ENCODE measurements around the gene TGFA. TPM values are rescaled to one million over a fixed set of nuclear protein-coding genes. Genes with fewer than 3 reads are reported as not detected.

TGFA gene
- total RNA-seq, 4 donors from 2014 or later, result 15.8 to 75.8 (median 52.0) TPM

GRCh38 chr2:70509565-70509964 is 44.1 kb downstream of the TGFA start:
- peaks cover 0 to 9% (median 0%) of the 10 kb centered on the region in 3 donors for H3K36me3 ChIP-seq
- H3K27me3 ChIP-seq, result no peaks in the 10 kb centered on the region
- H3K9me3 ChIP-seq, result no peaks in the 10 kb centered on the region
- H3K27ac ChIP-seq, result peak overlapping the region; percentile 69 to 88 (median 72)
- peaks cover 1 to 44% (median 2%) of the 10 kb centered on the region in 3 donors for H3K4me1 ChIP-seq
- DNase-seq, result no peak
- TF ChIP-seq CTCF (IDR thresholded peaks at IDR 0.05) (no peak), POLR2A (IDR thresholded peaks at IDR 0.05) (no peak)
- intact Hi-C loops (cut with DNase I), result no loop called here
- no peak overlapping the region for H3K4me3 ChIP-seq
- 60% methylated on average over 3 of the region's 3 CpGs; no CpG with 5 or more reads in 1 of the 2 donors for WGBS, 2 donors

DNA sequence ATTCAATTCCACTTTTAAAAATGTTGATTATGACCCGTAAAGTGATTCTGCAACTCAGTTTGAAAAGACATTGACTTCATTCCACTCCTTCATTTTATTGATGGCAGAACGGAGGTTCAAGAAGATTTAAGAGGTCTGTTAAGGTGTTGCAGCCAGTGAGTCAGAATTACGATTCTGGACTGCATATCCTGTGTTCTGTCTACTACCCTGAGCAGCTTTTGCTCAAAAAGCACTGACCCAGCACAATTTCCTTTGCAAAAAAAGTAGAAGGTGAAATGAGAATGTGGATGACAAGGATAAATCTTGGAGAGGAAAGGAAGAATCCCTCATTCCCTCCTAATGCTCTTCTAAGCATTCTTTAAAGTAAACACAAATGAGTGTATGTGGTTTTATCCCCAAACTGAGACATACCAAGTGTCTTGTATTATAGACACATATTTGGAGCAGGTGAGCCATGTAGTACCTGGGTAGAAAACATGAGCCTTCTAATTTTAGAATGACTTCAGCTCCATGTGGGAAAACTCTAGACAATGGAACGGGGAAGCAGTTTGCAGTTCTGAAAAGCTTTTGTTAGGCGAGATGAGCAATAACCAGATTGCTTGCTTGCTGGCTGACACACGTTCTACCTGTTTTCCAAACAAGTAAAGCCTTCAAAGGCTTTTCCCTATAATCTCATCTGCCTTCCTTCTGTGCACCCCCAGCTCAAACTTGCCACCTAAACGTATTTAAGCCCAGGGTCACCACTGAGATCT is 44.7 kb downstream of the TGFA start:
- H3K27me3 ChIP-seq, result no peaks in the 10 kb centered on the region
- no peaks in the 10 kb centered on the region for H3K9me3 ChIP-seq
- no peak overlapping the region for H3K4me3 ChIP-seq
- no peak for DNase-seq
- WGBS, 2 donors, result 29 to 39% methylated on average over 7 of the region's 7 CpGs
- no peak for TF ChIP-seq CTCF (IDR thresholded peaks at IDR 0.05)
- no peak for TF ChIP-seq POLR2A (IDR thresholded peaks at IDR 0.05)
- peaks cover 0 to 41% (median 0%) of the 10 kb centered on the region in 3 donors for H3K4me1 ChIP-seq
- intact Hi-C loops (cut with DNase I), result no loop called here
- peaks cover 0 to 9% (median 0%) of the 10 kb centered on the region in 3 donors for H3K36me3 ChIP-seq
- peak overlapping the region; percentile 69 to 88 (median 72) for H3K27ac ChIP-seq

GRCh38 chr2:70505613-70506391 is 47.8 kb downstream of the TGFA start:
- 81% methylated on average over 7 to 8 of the region's 8 CpGs for WGBS, 2 donors

DNA sequence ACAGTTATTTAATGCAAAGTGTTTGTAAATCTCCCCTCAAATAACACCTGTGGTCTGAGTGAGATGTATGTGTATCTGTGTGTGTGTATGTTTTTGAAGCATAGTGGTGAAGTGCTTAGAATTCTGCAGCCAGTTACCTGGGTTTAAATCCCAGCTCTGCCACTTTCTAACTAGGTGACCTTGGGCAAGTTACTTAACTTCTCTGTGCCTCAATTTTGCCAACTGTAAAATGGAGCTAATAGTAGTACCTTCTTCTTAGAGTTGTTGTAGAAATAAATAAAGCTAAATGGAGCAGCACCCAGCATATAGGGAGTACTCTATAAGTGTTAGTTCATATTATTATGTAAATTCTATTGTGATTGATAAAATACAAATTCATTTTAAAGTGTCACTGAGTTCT is 48.9 kb downstream of the TGFA start:
- intact Hi-C loops (cut with DNase I), result no loop called here
- Histone ChIP-seq H3K27me3 (no peaks in the 10 kb centered on the region), H3K4me3 (no peak overlapping the region), H3K27ac (no peak overlapping the region), H3K36me3 (no peaks in the 10 kb centered on the region), H3K9me3 (no peaks in the 10 kb centered on the region), H3K4me1 (peaks cover 0 to 42% (median 0%) of the 10 kb centered on the region in 3 donors)
- no peak for DNase-seq
- TF ChIP-seq CTCF (IDR thresholded peaks at IDR 0.05) (no peak), POLR2A (IDR thresholded peaks at IDR 0.05) (no peak)

More at GRCh38 chr2:70505613-70506391, 47.8 kb downstream of the TGFA start:
- Histone ChIP-seq H3K36me3 (no peaks in the 10 kb centered on the region), H3K9me3 (no peaks in the 10 kb centered on the region), H3K4me1 (peaks cover 0 to 53% (median 0%) of the 10 kb centered on the region in 3 donors), H3K27me3 (no peaks in the 10 kb centered on the region), H3K4me3 (no peak overlapping the region), H3K27ac (no peak overlapping the region)
- intact Hi-C loops (cut with DNase I), result no loop called here
- DNase-seq, result no peak
- TF ChIP-seq POLR2A (IDR thresholded peaks at IDR 0.05), result no peak
- TF ChIP-seq CTCF (IDR thresholded peaks at IDR 0.05), result no peak

GRCh38 chr2:70503896-70504295 is 49.7 kb downstream of the TGFA start:
- intact Hi-C loops (cut with DNase I), result no loop called here
- no peak for TF ChIP-seq POLR2A (IDR thresholded peaks at IDR 0.05)
- no peak for TF ChIP-seq CTCF (IDR thresholded peaks at IDR 0.05)

More at GRCh38 chr2:70503896-70504295, 49.7 kb downstream of the TGFA start:
- Histone ChIP-seq H3K4me3 (no peak overlapping the region), H3K27me3 (no peaks in the 10 kb centered on the region), H3K4me1 (peaks cover 0 to 34% (median 0%) of the 10 kb centered on the region in 3 donors), H3K9me3 (no peaks in the 10 kb centered on the region), H3K27ac (no peak overlapping the region), H3K36me3 (no peaks in the 10 kb centered on the region)
- 84 to 92% methylated on average over 4 of the region's 4 CpGs for WGBS, 2 donors
- no peak for DNase-seq
